DMS53 (cell line): ENCODE measurements around the gene VAV2.

Experiments used
- DNase-seq: peaks from one replicate; lab custom pipeline; 2025; lab: John Stamatoyannopoulos, UW

VAV2 gene

DNA sequence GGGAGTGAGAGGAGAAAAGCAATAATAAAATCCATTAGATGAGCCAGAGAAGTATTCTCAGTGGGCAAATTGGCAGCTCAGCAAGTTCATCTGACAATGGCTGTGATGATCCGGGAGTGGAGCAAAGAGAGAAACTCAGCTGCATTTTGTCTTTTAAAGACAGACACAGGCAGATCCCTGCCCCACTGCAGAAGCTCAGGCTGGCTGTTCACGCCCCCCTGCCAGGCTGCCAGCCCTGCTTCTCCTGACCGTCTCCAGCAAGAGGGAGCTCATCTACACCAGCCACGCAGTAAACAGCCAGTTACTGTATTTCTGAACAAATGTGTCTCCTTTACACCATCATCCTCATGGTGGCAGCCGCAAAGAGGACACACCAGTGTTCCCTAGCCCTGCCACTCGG lies 139.7 kb downstream of the VAV2 start:
- DNase-seq, result no peak

DNA sequence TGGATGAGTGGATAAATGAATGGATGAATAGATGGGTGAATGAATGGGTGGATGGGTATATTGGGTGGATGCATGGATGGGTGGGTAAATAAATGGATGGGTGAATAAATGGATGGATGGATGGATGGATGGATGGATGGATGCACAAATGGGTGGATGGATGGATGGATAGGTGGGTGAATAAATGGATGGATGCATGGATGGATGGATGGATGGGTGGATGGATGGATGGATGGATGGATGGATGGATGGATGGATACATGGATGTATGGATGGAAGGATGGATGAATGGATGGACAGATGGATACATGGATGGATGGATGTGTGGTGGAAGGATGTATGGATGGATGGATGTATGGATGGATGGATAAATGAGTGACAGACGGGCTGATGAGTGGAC lies 140.4 kb downstream of the VAV2 start:
- DNase-seq, result no peak

DNA sequence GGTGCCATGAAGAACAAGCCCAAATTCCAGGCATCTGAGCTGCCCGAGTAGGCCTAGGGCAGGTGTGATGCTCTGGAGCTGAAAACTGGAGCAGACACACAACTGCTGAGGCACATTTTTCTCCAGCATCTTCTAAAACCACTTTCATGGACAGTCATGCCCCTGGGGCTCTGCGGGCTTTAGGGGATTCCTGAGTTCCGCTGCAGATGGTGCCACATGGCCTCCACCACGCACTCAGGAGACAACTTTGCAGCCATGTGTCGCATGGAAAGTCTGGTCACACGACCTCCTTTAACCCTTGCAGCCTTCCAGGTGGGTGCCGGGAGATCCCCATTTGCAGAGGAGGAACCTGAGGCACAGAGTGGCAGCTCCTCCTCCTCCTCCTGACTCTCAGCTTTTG lies 141.2 kb downstream of the VAV2 start:
- DNase-seq, result no peak

DNA sequence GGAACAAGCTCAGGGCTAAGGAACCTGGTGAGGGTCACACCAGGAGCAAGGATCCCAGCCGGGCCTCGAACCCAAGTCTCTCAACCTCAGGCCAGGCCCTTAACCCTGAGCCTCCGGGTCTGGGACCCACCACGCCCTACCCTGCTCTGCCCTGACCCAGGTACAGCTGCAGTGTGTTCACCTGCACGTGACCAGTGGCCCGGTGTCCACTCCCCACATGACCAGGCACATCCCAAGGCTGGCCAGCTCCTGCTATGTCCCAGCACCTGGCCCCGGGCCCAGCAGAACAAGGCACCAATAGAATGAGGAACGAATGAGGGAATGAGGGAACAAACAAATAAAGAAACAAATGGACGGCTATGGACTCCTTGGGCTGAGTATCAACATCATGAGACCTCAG lies 142.0 kb downstream of the VAV2 start:
- DNase-seq, result no peak

DNA sequence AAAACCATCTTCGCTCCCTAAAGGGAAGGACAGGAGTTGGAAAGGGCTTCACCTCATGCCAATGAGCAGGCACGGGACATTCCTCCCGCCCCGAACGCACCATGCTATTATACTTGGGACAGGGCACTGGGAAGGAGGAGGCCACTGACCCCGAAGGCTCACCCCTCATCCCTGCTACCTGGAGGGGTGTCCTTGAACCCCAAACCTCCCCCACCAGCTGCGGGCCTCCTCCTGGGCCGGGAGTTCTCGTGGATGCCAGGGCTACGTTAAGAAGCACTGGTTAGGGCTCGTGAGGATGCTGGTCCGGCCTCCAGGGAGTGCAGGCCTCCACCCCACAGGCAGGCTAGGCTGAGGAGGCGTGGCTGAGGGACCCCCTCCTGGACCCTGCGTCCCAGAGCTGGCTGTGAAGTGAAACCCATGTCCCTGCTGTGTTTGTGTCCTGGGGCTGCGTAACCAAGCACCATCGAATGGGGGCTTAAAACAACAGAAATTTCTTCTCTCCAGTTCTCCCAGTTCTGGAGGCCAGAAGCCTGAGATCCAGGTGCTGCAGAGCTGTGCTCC lies 142.9 kb downstream of the VAV2 start:
- DNase-seq, result no peak

DNA sequence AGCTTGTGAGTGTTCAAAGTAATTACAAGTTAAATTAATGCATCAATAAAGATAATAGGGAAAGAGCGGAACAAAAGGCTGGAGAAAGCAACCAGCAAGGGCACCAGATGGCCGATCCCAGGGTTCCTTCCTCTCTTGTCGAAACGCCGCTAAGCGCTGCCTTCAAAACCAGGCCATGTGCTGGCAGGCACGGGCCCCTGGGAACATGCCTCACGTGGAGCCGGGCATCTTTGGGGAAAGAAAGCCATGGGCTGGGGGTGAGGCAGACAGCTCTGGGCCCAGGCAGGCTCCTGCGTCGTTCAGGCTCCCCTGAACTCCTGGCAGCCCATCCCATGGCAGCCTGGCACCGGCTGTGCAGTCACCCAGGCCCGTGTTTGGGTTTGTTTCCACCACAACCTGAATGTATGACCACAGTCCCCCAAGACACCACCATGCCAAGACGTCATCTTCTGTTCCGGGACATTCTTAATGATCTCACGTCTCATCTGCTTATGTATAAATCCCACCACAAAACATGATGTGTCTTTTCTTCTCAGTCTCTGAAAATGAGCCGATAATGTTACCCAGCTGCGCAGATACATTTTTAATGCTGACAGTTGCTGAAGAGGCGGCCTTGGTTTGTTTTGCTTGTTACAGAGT lies 143.5 kb downstream of the VAV2 start:
- DNase-seq, result no peak

DNA sequence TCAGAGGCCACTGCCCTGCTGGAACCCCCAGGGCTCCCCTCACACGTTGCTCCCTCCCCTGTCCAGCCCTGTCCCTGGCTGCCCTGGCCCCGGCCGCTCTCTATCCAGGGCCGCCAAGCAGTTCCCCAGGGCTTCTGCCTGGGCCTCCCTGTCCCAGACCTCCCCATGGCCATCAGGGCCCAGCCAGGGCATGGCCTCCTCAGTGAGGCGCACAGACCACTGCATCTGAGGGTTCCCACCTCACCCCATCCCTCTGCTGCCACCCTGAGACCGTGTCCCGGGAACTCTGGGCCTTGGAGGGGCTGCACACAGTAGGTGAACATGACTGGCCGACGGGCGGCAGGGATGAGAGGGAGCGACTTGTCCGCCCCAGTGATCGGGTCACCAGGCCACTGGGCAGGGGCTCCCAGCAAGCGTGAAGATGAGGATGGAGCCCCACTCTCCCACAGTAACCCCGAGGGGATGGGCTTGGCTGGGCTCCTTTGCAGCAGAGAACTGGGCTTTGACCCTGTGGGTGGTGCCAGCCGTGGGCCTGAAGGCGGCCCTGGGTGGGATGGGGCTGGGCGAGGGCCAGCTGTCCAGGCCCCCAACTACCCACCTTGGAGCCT lies 145.5 kb downstream of the VAV2 start:
- no peak for DNase-seq

DNA sequence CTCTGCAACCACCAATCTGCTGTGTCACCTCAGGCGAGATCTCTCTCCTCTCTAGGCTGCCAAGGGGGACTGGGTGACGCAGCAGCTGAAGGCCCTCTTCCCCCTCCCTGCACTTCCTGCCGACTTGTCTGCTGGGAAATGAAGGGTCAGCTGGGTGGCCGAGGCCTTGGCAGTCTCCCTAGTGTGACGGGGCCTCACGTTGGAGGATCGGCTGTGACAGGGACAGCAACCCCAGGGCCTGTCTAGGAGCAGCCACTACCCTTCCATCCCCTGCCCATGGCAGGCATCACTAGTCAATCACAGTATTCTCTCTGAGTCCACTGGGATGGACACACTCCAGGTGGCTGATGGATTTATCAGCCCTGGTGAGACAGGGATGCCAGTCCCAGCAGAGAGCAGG lies 146.7 kb downstream of the VAV2 start:
- peak; percentile 27 for DNase-seq

DNA sequence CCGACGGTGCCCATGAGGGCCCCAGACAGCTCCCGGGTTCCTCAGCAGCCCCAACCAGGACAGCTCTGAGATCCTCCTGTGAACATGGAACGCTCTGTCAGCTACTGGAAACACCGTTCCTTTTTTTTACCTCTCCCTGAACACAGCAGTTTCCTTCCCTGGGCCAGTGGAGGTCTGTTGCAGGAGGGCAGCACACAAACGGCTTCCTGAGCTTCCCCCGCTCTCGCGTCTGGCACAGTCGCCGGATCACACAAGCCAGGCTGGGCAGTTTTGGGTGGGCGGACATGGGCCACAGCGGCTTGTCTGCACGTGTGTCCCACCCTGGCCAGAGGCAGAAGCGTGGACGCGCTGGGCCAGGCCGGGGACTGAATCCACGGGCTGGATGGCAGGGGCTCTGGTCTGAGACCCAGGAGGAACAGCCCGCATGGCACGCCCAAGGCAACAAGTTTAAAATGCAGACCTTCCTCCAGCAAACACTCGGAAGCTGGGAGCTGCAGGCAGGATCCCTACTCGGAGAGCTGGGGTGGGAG lies 147.2 kb downstream of the VAV2 start:
- DNase-seq, result no peak

DNA sequence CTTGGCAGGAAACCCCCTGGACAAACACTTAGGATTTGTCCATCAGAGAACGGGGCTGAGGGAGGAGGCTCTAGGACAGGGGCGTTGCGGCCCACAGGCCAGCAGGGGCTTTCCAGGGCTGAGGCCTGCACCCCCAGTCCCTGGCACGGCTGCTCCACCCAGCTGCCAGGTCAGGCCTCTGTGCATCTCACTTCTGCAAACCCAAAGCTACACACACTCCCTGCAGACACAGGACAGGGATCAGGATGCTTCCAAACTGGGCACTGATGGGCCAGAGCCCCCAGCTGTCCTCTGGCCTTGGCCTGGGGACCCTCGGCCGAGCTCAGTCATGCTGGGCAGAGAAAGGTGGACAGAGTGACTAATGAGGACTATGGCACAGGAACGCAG lies 147.7 kb downstream of the VAV2 start:
- DNase-seq, result no peak

DNA sequence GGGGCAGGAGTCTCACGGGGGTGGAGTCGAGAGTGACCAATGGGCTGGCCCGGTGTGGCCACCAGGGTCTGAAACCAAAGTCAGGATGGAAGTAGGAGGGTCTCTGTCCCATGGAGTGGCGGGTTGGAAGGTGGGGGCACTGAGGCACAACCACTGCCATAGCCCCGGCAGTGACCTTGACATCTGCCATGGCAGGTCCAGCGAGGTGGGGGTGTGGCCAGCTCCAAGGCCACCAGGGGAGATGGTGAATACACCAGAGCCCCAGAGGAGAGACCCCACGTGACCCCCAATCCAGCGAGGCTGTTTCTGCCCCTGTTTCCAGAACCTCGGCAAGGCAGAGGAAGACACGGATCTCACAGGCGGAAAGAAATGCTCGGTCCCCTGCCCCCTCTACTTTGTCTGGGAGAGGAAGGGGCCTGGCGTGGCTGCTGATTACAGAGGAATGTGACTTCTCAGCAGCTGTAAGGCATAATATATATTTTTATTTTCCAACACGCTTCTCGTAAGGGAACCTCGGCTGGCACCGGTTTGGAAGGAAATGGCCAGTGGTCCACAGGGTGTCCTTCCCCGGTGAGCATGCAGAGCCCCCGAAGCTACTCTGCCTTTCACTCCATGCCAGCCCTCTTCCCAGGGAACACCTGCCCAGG lies 148.2 kb downstream of the VAV2 start:
- no peak for DNase-seq

DNA sequence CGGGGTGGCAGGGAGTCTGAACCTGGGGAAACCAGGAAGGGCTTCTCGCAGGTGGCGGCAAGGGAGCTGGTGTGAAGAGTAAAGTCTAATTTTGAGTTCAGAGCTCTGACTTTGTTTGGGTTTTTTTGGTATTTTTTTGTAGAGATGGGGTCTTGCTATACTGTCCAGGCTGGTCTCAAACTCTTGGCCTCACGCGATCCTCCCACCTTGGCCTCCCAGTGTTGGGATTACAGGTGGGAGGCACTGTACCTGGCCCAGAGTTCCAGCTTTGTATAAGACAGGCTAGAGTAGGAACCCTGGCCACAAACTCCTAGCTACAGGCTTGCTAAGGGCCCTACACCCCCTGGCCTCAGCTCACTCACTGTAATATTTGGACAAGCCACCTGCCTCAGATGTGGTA lies 148.9 kb downstream of the VAV2 start:
- DNase-seq, result no peak

DNA sequence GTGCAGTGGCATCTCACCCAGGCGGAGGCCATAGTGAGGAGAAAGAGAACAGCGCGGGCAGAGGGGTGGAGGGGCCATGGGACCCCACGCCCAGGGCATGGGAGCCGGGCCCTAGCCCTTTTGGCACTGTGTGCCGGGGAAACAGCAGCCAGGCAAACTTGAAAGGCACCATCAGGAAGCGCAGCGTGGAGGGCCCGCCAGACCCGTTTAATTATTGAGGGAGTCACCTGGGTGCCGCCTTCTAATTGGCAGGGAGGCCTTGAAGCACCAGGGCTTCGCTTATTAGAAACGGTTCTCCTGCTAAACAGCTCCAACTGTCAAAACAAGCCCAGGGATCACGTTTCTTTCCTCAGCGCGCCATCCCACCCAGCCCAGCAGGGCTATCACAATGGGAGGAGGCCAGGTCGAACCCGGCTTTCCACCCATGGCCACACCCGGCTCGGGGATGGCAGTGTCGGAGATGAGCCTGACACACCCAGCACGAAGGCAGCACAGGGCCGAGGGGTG lies 149.3 kb downstream of the VAV2 start:
- DNase-seq, result no peak

DNA sequence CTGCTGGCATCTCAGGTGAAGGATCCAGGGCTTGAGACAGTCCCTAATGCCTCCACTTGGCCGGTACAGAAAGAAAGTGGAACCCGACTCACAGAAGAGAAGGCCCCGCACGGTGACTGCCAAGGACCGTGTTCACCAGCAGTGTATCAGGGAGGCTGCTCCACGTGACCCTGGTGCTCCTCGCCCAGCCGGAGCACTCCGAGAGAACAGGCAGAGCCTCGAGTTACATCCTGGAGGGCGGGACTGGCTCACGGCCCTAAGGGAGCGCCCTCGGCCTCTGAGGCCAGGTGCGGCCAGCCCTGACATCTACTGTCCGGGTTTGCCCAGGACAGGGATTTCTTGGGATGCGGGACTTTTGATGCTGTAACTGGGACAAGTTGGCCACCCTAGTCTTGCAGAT lies 149.9 kb downstream of the VAV2 start:
- no peak for DNase-seq

DNA sequence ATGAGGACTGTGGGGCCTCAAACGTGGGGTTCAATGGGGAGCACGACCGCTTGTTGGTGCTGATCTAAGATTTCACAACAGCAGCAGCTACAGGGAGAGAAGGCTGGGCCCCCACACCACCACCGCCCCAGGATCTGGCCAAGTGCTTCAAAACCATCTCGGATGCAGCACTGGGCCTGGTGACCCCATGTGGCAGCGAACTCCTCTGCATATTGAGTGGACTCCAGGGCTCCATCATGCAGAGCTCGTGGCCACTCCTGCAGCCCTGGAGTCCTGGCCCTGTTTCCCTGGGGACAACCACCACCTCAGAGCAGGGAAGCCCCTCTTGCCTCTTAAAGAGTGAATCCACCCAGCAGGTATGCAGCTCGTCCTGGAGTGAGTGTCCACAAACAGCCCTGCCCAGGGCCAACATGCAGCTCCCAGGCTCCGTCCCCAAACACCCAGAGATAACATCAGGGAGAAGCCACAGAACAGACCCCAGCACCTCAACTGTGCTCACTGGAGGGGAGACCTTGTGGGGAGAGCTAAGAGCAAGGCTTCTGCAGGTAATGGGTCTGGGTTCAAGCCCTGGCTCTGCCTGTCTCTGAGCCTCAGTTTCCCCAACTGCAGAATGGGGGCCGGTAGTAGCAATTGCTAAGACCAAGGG lies 150.8 kb downstream of the VAV2 start:
- no peak for DNase-seq

DNA sequence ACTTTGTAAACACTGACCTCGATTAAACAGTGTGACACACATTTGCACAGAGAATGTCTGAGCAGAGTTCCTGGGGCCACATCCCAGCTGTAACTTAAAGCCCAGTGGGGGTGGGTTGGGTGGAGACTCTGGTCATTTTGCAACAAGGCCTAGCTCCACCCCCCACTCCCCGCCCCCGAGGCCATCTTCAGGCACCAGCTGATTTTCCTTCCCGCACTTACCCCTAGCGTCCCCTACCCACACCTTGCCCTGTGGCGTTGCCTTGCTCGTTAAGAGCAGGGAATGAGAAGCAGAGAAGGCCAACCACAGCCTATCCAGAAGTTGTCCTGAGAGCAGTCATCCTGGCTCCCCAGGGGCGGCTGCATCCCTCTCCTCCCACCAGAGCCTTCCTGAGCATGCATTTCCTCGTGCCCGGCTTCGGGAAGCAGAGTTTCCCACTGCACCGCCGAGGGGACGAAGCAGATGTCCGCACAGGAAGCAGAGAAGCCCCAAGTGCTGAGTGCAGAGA lies 152.2 kb downstream of the VAV2 start:
- DNase-seq, result no peak

DNA sequence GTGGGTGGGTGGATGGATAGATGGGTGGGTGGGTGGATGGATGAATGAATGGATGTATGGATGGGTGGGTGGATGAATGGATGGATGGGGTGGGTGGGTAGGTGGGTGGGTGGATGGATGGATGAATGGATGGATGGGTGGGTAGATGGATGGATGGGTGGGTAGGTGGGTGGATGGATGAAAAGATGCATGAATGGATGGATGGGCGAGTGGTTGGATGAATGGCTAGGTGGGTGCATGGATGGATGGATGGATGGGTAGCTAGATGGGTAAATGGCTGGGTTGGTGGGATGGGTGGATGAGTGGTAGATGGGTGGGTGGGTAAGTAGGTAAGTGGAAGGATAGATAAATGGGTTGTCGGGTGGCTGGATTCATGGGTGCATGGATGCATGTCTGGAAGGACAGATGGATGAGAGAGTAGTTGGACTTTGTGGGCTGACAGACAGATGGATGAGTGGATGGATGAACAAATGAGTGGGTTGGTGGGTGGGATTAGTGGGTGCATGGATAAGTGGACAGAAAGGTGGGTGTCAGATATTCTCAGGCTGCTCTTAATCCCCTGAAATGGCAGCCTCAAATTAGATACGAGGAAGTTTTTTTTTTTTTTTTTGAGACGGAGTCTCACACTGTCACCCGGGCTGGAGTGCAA lies 153.1 kb downstream of the VAV2 start:
- no peak for DNase-seq

DNA sequence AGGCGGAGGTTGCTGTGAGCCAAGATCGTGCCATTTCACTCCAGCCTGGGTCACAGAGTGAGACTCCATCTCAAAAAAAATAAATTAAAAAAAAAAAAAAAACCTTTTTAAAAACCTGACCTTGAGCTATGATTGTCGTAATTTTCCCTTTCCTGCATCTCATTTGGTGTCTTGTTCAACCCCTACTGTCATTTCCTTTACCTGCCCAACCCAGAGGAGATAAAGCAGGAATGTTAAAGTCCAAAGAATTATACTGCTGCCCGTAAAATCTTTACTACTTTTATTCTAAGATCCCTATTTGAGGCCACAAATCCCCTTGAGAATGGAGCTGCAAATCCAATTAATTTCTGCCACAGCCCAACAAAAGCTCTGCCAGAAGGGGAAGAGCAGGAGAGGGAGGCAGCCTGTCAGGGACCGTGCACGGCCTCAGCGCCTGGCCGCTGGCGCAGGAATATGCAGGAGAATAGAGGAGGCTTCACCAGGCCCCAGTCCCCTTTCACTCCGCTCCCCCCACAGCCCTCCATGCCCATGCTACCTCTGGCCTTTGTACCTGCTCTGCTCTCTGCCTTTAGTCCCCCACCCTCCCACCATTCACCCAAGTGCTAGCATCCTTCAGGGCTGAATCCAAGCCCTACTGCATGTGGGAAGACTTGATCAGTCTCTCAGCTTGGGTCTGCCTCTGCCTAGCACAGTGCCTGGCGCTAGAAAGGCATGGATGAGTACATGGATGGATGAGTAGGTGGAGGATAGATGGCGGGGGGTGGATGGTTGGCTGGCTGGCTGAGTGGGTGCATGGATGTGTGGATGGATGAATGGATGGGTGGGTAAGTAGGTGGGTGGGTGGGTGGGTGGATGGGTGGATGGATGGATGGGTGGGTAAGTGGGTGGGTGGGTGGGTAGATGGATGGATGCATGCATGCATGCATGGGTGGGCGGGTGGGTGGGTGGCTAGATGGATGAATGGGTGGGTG lies 154.2 kb downstream of the VAV2 start:
- no peak for DNase-seq

DNA sequence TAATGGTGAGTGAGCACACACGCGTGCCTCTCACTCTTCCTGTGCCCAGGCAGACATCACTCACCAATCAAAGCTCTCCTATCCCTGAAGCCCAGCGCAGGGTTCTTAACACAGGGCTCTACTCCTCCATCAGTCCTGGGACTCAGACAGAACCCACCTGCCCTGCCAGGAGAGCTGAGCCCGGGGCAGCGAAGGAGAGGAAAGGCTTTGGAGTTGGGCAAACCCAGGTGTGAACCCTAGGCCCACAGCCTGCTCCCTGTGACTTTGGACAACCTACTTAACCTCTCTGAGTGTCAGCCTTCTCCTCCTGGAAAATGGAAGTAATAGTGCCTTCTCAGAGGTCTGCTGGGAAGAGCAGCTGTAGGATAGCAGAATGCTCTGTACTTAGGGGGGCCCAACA lies 155.3 kb downstream of the VAV2 start:
- DNase-seq, result no peak

DNA sequence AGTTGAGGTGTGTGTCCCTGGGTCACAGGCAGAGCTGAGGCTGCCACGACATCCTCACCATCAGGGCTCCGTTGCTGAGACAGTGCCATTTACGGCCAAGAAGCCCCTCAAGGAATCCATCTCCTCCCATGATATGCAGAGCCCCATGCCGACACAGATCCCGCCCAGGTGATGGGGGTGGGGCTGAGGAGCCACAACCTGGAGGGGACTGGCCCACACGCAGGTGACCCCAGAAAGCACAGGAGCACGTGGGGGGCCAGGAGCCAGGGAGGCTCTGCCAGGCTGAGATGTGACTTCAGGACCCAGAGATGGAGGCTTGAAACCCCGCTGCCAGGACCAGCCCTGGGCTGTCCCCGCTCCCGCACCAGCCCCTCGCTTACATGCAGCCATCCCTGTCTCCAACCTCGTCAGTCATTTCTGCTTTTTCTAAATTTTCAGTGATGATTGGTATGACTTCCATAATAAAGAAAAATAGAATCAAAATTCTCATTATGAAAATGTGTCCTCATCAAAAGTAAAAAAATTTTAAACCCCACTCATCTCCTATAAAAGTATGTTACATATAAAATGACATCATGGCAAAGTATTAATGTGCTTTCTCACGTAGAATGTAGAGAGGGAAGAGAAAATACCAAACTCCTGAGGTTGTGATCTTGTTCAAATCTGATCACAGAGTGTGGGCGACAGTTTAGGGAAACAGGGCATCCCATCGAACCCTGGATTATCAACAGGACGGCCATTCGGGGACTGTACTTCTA lies 155.9 kb downstream of the VAV2 start:
- no peak for DNase-seq
